Activated CD4-positive, alpha-beta T cell treated with anti-CD3 and anti-CD28 coated beads for 24 hours (primary cell): ENCODE results near the gene LAIR1.

ENCODE experiments used
- DNase-seq, 2 donors: peaks; one replicate each; pipeline ENCODE4 v3.0.0-alpha.2; 2020; ENCODE audit warnings: low read depth in 2 of 2

Gene LAIR1

DNA sequence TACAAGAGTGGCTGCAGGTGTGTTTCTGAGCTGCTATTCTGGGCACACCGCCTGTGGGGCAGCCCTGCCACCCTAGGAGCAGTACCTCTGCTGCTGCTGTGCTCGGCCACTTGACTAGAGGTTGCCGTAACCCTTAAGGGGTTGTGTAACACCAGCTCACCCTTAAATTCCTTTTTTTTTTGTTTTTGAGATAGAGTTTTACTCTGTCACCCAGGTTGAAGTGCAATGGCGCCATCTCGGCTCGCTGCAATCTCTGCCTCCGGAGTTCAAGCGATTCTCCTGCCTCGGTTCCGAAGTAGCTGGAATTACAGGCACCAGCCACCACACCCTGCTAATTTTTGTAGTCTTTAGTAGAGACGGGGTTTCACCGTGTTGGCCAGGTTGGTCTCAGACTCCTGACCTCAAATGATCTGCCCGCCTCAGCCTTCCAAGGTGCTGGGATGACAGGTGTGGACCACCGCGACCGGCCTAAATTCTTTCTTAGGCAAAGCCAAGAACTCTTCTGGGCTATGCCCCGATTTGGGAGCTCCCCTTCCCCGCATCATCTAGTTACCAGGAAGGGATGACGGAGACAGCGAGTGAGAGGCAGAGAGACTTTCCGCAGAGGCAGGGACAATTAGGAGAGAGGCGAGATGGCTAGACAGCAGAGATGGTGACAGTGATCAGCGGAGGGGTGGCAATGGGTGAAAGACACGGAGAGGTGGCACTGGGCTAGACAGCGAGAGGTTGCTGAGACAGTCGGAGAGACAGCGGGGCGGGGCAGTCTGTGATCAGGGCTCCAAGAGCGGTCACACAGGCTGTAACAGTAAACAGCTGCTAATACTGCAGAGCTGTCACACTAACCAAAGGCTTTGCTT lies 47.4 kb downstream of the LAIR1 start:
- no peak for DNase-seq

GRCh38 chr19:54316746-54317107 lies 48.0 kb downstream of the LAIR1 start:
- DNase-seq = no peak

GRCh38 chr19:54315956-54316355 lies 48.8 kb downstream of the LAIR1 start:
- DNase-seq = no peak

- DNase-seq = no peak
Measured at GRCh38 chr19:54312436-54313377, 52.0 kb downstream of the LAIR1 start, which contains the start of gene LILRA5. TSS of gene LILRA5 (minus strand) at chr19:54313166. CDS start at chr19:54313019, 147 bp downstream.

GRCh38 chr19:54312011-54312410 lies 52.7 kb downstream of the LAIR1 start:
- DNase-seq = no peak

GRCh38 chr19:54311486-54311885 lies 53.2 kb downstream of the LAIR1 start:
- no peak for DNase-seq

DNA sequence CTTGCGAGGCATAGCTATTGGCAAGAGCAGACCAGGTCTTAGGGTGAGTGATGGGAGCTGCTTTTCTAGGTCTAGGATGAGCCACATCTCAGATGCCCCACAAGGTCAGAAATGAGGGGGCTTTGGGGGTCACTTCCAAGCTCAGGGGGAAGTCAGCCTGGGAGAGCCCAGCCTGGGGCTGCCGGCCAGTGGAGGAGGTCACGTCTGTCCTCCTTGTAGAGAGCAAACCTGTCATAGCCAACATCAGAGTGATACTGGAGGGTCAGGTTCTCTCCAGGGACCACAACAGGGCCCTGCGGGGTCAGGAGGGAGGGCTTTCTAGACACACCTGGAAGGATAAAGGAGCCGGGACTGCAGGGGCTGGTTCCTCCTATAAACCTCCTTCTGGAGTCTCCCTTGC lies 54.2 kb downstream of the LAIR1 start:
- no peak for DNase-seq

DNA sequence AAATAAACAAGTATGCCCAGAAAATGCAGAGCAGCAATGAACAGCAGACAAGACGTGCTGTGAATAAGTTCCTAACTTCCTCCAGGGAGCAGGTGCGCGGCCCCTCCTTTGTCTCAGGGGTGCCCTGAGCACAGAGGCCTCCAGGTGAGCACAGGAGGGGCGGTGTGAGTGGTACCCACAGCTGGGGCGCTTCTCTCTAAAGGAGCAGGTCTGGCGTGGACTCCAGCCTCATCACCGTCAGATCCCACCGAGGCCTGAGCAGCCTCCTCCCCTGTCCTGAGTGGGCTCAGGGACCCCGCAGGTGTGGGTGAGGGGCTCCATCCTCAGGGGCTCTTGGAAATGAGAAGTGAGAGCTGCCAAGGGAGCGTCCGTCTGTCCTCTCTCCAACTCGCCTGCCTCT lies 54.9 kb downstream of the LAIR1 start:
- no peak for DNase-seq

GRCh38 chr19:54307389-54308020 lies 57.2 kb downstream of the LAIR1 start:
- no peak for DNase-seq

DNA sequence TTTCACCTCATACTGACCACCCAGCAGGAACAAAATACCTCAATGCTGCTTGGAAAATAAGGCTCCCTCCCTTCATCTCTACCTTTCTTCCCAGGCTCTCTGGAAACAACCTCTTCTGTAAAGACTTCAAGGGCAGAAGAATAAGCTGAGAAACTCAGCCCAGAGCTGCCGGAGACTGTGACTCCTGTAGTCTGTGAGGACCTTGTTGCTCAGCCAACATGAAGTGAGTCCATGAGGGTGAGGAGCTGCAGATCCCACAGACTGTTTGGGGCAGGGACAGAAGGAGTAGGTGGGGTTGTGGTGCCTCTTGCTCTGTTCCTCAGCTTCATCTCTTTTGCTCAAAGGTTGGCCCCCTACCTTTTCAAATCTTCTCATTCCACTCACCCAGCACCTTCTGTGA lies 59.6 kb downstream of the LAIR1 start:
- no peak for DNase-seq

DNA sequence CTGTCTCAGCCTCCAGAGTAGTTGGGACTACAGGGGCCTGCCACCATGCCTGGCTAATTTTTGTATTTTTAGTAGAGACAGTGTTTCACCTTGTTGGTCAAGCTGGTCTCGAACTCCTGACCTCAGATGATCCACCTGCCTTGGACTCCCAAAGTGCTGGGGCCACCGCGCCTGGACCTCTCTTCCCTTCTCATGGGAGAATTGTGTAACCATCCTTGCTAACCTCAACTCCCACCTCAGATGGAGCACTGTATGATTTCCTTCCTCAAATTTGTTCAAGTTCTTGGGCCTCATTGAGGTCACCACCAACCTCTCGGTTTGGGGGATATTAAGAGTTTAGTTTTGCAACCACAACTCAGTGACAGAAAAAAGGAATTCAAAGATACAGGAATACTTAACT lies 62.5 kb downstream of the LAIR1 start:
- no peak for DNase-seq
